ENCODE data around the gene PLEKHO1.

The PLEKHO1 gene

GRCh38 chr1:150156868-150157603 lies 7.3 kb downstream of the PLEKHO1 start:
- no peak for TF ChIP-seq CREB1 (IDR thresholded peaks at IDR 0.05; ENCODE audit: low read depth)
- no peak for TF ChIP-seq FOXM1 (IDR thresholded peaks at IDR 0.05; ENCODE audit: borderline replicate concordance, low read depth)
- no peak for TF ChIP-seq EGR1 (IDR thresholded peaks at IDR 0.05)
- no peak for TF ChIP-seq EP300 (IDR thresholded peaks at IDR 0.05; ENCODE audit: borderline replicate concordance)
- TF ChIP-seq ZBTB7A (IDR thresholded peaks at IDR 0.05; ENCODE audit: low read depth): no peak
- TF ChIP-seq, protein P1, sequence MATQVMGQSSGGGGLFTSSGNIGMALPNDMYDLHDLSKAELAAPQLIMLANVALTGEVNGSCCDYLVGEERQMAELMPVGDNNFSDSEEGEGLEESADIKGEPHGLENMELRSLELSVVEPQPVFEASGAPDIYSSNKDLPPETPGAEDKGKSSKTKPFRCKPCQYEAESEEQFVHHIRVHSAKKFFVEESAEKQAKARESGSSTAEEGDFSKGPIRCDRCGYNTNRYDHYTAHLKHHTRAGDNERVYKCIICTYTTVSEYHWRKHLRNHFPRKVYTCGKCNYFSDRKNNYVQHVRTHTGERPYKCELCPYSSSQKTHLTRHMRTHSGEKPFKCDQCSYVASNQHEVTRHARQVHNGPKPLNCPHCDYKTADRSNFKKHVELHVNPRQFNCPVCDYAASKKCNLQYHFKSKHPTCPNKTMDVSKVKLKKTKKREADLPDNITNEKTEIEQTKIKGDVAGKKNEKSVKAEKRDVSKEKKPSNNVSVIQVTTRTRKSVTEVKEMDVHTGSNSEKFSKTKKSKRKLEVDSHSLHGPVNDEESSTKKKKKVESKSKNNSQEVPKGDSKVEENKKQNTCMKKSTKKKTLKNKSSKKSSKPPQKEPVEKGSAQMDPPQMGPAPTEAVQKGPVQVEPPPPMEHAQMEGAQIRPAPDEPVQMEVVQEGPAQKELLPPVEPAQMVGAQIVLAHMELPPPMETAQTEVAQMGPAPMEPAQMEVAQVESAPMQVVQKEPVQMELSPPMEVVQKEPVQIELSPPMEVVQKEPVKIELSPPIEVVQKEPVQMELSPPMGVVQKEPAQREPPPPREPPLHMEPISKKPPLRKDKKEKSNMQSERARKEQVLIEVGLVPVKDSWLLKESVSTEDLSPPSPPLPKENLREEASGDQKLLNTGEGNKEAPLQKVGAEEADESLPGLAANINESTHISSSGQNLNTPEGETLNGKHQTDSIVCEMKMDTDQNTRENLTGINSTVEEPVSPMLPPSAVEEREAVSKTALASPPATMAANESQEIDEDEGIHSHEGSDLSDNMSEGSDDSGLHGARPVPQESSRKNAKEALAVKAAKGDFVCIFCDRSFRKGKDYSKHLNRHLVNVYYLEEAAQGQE (IDR thresholded peaks at IDR 0.05; ENCODE audit: low read depth): no peak
- no peak for TF ChIP-seq TEAD4 (IDR thresholded peaks at IDR 0.05)
- no peak for TF ChIP-seq TCF12 (IDR thresholded peaks at IDR 0.05; ENCODE audit: low read depth)
- no peak for TF ChIP-seq TAF1 (IDR thresholded peaks at IDR 0.05; ENCODE audit: low read depth)

GRCh38 chr1:150159550-150159949 lies 9.8 kb downstream of the PLEKHO1 start:
- TF ChIP-seq CREB1 (IDR thresholded peaks at IDR 0.05; ENCODE audit: low read depth) (no peak), YY1 (IDR thresholded peaks at IDR 0.05; ENCODE audit: low read depth) (no peak), EP300 (IDR thresholded peaks at IDR 0.05; ENCODE audit: borderline replicate concordance) (no peak), EGR1 (IDR thresholded peaks at IDR 0.05) (no peak), NFIC (IDR thresholded peaks at IDR 0.05) (no peak), CEBPB (IDR thresholded peaks at IDR 0.05) (no peak), TAF1 (IDR thresholded peaks at IDR 0.05; ENCODE audit: low read depth) (no peak), TCF12 (IDR thresholded peaks at IDR 0.05; ENCODE audit: low read depth) (no peak), ZBTB7A (IDR thresholded peaks at IDR 0.05; ENCODE audit: low read depth) (no peak), RAD21 (IDR thresholded peaks at IDR 0.05; ENCODE audit: low read depth) (no peak), TEAD4 (IDR thresholded peaks at IDR 0.05) (no peak), FOXM1 (IDR thresholded peaks at IDR 0.05; ENCODE audit: borderline replicate concordance, low read depth) (no peak)
- TF ChIP-seq, protein P2, sequence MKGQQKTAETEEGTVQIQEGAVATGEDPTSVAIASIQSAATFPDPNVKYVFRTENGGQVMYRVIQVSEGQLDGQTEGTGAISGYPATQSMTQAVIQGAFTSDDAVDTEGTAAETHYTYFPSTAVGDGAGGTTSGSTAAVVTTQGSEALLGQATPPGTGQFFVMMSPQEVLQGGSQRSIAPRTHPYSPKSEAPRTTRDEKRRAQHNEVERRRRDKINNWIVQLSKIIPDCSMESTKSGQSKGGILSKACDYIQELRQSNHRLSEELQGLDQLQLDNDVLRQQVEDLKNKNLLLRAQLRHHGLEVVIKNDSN (IDR thresholded peaks at IDR 0.05): no peak
- TF ChIP-seq, protein P1 (IDR thresholded peaks at IDR 0.05; ENCODE audit: low read depth): no peak
- TF ChIP-seq, protein P3, sequence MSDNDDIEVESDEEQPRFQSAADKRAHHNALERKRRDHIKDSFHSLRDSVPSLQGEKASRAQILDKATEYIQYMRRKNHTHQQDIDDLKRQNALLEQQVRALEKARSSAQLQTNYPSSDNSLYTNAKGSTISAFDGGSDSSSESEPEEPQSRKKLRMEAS (IDR thresholded peaks at IDR 0.05): no peak

DNA sequence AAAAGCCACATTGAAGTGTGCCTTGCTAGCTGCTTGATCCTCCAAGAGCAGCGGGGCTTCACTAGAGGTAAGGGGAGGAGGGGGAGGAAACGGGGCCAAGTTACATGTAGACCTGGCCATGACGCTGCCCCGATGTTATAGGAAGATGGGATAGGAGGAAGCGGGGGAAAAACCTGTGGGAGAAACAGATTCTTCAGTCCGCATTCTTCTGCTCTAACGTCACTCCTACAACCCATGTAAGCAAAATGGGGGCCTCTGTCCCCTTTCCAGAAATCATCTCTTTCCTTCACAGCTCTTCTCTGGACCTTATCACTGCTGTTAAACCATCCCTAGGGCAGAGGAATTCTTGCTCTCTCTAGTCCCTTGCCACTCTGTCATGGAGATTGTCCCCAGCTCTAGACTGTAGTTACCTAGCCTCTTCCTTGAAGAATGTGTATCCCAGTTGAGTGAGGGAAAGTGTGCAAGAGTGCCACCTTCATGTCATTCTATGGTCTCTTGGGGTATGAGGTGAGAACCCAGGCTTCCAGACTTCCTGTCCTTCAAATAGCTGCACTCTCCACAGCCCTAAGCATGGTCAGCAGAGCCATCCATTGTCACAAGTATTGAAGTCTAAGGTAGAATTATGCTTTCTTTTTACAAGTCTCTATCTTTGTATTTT lies 11.4 kb downstream of the PLEKHO1 start:
- TF ChIP-seq YY1 (IDR thresholded peaks at IDR 0.05; ENCODE audit: low read depth): no peak
- TF ChIP-seq TEAD4 (IDR thresholded peaks at IDR 0.05): no peak
- TF ChIP-seq EP300 (IDR thresholded peaks at IDR 0.05; ENCODE audit: borderline replicate concordance): no peak
- no peak for TF ChIP-seq CEBPB (IDR thresholded peaks at IDR 0.05)
- no peak for TF ChIP-seq RAD21 (IDR thresholded peaks at IDR 0.05; ENCODE audit: low read depth)
- no peak for TF ChIP-seq FOXM1 (IDR thresholded peaks at IDR 0.05; ENCODE audit: borderline replicate concordance, low read depth)
- TF ChIP-seq EGR1 (IDR thresholded peaks at IDR 0.05): no peak
- no peak for TF ChIP-seq CREB1 (IDR thresholded peaks at IDR 0.05; ENCODE audit: low read depth)
- TF ChIP-seq, protein P3 (IDR thresholded peaks at IDR 0.05): no peak

GRCh38 chr1:150161747-150162581 lies 12.2 kb downstream of the PLEKHO1 start:
- TF ChIP-seq RAD21 (IDR thresholded peaks at IDR 0.05; ENCODE audit: low read depth) (no peak), NFIC (IDR thresholded peaks at IDR 0.05) (no peak), EP300 (IDR thresholded peaks at IDR 0.05; ENCODE audit: borderline replicate concordance) (no peak), TEAD4 (IDR thresholded peaks at IDR 0.05) (no peak), TCF12 (IDR thresholded peaks at IDR 0.05; ENCODE audit: low read depth) (no peak), YY1 (IDR thresholded peaks at IDR 0.05; ENCODE audit: low read depth) (no peak), CEBPB (IDR thresholded peaks at IDR 0.05) (no peak), TAF1 (IDR thresholded peaks at IDR 0.05; ENCODE audit: low read depth) (no peak), FOXM1 (IDR thresholded peaks at IDR 0.05; ENCODE audit: borderline replicate concordance, low read depth) (no peak), EGR1 (IDR thresholded peaks at IDR 0.05) (no peak), ZBTB7A (IDR thresholded peaks at IDR 0.05; ENCODE audit: low read depth) (no peak), CREB1 (IDR thresholded peaks at IDR 0.05; ENCODE audit: low read depth) (no peak)
- TF ChIP-seq, protein P1 (IDR thresholded peaks at IDR 0.05; ENCODE audit: low read depth): no peak
- TF ChIP-seq, protein P3 (IDR thresholded peaks at IDR 0.05): no peak
- TF ChIP-seq, protein P2 (IDR thresholded peaks at IDR 0.05): no peak
